NCI-H2081 treated with DMSO at 0.1 percent for 48 hours (cell line): Measurements from ENCODE around the gene FAM120A.

Experiments used
- DNase-seq: peaks from one replicate; lab custom pipeline; 2025; lab: John Stamatoyannopoulos, UW

The FAM120A gene

GRCh38 chr9:93473411-93473810, 21.9 kb downstream of the FAM120A start:
- DNase-seq = no peak

GRCh38 chr9:93475108-93475507, 23.6 kb downstream of the FAM120A start:
- no peak for DNase-seq

GRCh38 chr9:93475856-93476255, 24.4 kb downstream of the FAM120A start:
- DNase-seq = no peak

- no peak for DNase-seq
These were observed 25.4 kb downstream of the FAM120A start for GRCh38 chr9:93476924-93477323.

GRCh38 chr9:93477397-93477796, 25.9 kb downstream of the FAM120A start:
- no peak for DNase-seq

- DNase-seq = no peak
These were observed 28.2 kb downstream of the FAM120A start for GRCh38 chr9:93479726-93480125.

GRCh38 chr9:93480262-93480661, 28.8 kb downstream of the FAM120A start:
- no peak for DNase-seq

GRCh38 chr9:93480728-93481324, 29.3 kb downstream of the FAM120A start:
- DNase-seq = no peak

- DNase-seq = no peak
These were observed 32.0 kb downstream of the FAM120A start for GRCh38 chr9:93483497-93483896.

- DNase-seq = no peak
These were observed 34.8 kb downstream of the FAM120A start for GRCh38 chr9:93486268-93486667.

GRCh38 chr9:93488244-93488643, 36.8 kb downstream of the FAM120A start:
- DNase-seq = no peak

- no peak for DNase-seq
These were observed 40.2 kb downstream of the FAM120A start for GRCh38 chr9:93491593-93492232.

GRCh38 chr9:93492327-93492726, 40.8 kb downstream of the FAM120A start:
- DNase-seq = no peak

- no peak for DNase-seq
These were observed 42.5 kb downstream of the FAM120A start for GRCh38 chr9:93493949-93494348.

- DNase-seq = no peak
These were observed 44.8 kb downstream of the FAM120A start for GRCh38 chr9:93496285-93496684.

GRCh38 chr9:93500571-93501298, 49.2 kb downstream of the FAM120A start:
- no peak for DNase-seq

GRCh38 chr9:93501406-93501805, 49.9 kb downstream of the FAM120A start:
- no peak for DNase-seq

GRCh38 chr9:93503381-93503780, 51.9 kb downstream of the FAM120A start:
- DNase-seq = no peak

GRCh38 chr9:93505541-93506132, 54.2 kb downstream of the FAM120A start:
- no peak for DNase-seq

- DNase-seq = no peak
These were observed 56.3 kb downstream of the FAM120A start for GRCh38 chr9:93507768-93508167.

- DNase-seq = no peak
These were observed 56.7 kb downstream of the FAM120A start for GRCh38 chr9:93508207-93508606.

GRCh38 chr9:93509084-93509483, 57.6 kb downstream of the FAM120A start:
- no peak for DNase-seq

GRCh38 chr9:93510041-93510440, 58.6 kb downstream of the FAM120A start:
- DNase-seq = no peak
